Measurements from ENCODE around the gene LRBA.

LRBA gene

DNA sequence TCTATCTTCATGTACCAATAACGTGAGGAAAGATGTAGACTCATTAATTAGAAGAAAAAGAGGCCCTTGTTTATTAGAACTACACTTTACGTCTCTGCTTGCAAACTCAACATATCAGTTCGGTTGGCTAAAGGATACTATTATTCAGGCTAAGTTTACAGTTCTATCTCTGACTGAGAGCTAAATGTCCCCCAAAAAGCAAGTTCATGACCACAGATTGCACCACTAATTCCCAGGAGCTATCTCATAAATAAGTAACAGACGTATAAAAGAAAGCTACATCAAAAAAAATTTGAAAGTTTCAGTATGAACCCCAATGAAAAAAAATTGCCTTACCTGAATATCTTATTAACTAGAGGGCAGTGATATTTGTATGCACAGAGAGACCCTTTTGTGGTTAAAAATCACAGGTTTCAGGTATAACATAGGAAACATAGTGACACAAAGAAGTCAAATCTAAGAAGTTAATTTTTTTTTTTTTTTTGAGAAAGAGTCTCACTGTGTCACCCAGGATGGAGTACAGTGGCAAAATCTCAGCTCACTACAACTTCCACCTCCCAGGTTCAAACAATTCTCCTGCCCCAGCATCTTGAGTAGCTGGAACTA lies 304.2 kb downstream of the LRBA start:
- H3K27me3 Mint-ChIP-seq (ENCODE audit: low read depth) = no peaks in the 10 kb centered on the region
- H3K4me1 Mint-ChIP-seq (ENCODE audit: low read depth) = peaks cover 5% of the 10 kb centered on the region
- no peak for DNase-seq (ENCODE audit: low spot score)
- no peaks in the 10 kb centered on the region for H3K36me3 Mint-ChIP-seq (ENCODE audit: low read depth)
- no peaks in the 10 kb centered on the region for H3K9me3 Mint-ChIP-seq
- no peak overlapping the region for H3K4me3 Mint-ChIP-seq
- no peak overlapping the region for H3K27ac Mint-ChIP-seq

DNA sequence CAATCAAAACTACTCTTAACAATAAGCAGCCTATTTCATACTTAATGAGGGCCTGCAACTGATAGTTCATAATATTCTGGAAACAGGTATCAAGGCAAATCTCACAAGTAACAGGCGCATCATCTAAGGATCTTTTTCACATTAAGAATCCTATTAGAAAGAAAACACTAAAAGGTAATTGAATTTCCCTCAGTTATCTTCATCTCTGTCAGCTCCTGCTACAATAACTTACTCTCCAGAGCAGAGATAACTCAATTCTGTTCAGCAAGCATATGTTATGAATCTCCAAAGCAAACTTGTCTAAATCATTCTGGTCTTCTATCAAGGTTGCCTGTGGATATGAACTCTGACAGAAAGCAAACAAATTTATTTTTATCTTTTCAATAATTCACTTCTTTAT lies 307.1 kb downstream of the LRBA start:
- Mint-ChIP-seq H3K27me3 (ENCODE audit: low read depth) (no peaks in the 10 kb centered on the region), H3K4me3 (no peak overlapping the region)

DNA sequence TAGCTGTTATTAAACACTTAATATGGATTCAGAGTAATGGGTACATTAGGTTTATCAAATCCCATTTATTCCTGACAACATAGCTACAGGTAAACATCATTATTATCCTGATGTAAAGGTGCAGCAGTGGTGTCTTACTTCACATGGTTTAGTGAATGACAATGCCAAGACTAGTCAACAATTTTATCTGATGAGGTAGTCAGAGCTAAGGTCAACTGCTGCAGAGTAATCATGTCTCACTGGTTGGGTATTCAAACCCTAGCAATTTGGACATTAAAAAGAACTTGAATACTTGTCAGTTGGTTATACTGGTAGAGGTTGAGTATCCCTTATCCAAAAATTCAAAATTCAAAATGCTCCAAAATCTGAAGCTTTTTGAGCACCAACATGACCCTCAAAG lies 315.5 kb downstream of the LRBA start:
- H3K4me1 Mint-ChIP-seq (ENCODE audit: low read depth) = no peaks in the 10 kb centered on the region
- H3K27me3 Mint-ChIP-seq (ENCODE audit: low read depth) = no peaks in the 10 kb centered on the region
- H3K27ac Mint-ChIP-seq = no peak overlapping the region
- H3K4me3 Mint-ChIP-seq = no peak overlapping the region
- no peak for DNase-seq (ENCODE audit: low spot score)
- H3K36me3 Mint-ChIP-seq (ENCODE audit: low read depth) = peaks cover 2% of the 10 kb centered on the region
- no peaks in the 10 kb centered on the region for H3K9me3 Mint-ChIP-seq

More for the DNA sequence above, 307.1 kb downstream of the LRBA start:
- peaks cover 5% of the 10 kb centered on the region for H3K4me1 Mint-ChIP-seq (ENCODE audit: low read depth)
- no peak overlapping the region for H3K27ac Mint-ChIP-seq
- DNase-seq (ENCODE audit: low spot score) = no peak
- no peaks in the 10 kb centered on the region for H3K36me3 Mint-ChIP-seq (ENCODE audit: low read depth)
- no peaks in the 10 kb centered on the region for H3K9me3 Mint-ChIP-seq

DNA sequence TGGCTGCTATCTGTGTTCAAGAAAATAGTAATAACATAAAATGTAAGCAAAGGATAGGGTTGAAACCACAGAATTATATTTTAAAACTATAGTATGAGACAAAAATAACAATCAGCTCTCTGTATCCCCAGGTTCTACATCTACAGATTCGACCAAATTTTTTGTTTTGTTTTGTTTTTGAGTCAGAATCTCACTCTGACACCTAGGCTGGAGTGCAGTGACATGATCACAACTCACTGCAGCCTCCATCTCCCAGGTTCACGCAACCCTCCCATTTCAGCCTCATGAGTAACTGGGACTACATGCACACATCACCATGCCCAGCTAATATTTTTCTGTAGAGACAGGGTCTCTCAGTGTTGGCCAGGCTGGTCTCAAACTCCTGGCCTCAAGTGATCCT lies 319.9 kb downstream of the LRBA start:
- Mint-ChIP-seq H3K4me3 (no peak overlapping the region), H3K27me3 (ENCODE audit: low read depth) (no peaks in the 10 kb centered on the region), H3K9me3 (no peaks in the 10 kb centered on the region), H3K4me1 (ENCODE audit: low read depth) (no peaks in the 10 kb centered on the region), H3K27ac (no peak overlapping the region), H3K36me3 (ENCODE audit: low read depth) (peaks cover 2% of the 10 kb centered on the region)
- no peak for DNase-seq (ENCODE audit: low spot score)

DNA sequence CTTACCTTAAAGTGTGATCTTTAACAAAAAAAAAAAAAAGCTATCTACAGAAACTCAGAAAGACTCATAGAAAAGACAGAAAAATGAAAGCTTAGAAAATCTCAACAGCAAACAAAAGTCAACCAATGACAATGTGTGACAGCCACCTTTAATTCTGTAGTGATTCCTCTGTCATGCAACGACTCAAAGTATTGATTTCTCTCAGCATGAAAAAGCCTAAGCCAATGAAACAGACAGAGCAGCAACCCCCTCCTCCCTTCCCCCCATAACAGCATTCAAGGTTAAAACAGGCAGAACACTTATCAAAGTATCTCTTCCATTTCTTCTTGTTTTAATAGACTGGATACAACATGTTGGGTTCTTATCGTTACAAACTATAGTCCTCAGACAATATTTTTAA lies 320.6 kb downstream of the LRBA start:
- no peaks in the 10 kb centered on the region for H3K4me1 Mint-ChIP-seq (ENCODE audit: low read depth)
- DNase-seq (ENCODE audit: low spot score) = no peak

DNA sequence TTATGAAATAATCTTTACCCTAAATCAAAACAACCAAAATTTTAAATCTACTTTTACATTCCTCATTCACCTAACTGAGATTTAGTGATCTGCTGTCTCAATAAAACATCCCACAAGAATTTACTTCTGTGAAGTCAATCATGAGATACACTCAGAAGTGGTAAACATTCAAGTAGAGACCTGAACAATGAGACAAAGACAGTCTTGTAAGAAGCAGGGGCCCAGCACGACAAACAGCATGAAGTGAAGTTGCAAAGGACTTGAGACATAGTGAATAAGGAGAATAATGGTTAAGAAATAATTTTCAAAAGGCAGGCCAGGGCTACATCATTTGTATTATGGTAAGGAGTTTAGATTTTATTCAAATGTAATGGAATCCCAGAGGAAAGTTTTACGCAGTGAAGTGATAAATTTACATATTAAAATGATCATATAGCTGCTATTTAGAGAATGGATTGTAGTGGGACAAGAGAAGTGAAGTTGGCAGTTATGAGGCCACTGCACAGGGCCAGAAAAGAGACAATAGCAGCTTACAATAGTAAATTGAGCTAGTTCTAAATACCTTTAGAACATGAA lies 331.2 kb downstream of the LRBA start:
- peaks cover 5% of the 10 kb centered on the region for H3K36me3 Mint-ChIP-seq (ENCODE audit: low read depth)
- H3K27ac Mint-ChIP-seq = no peak overlapping the region
- no peak for DNase-seq (ENCODE audit: low spot score)
- H3K9me3 Mint-ChIP-seq = no peaks in the 10 kb centered on the region
- H3K27me3 Mint-ChIP-seq (ENCODE audit: low read depth) = no peaks in the 10 kb centered on the region
- H3K4me3 Mint-ChIP-seq = no peak overlapping the region
- no peaks in the 10 kb centered on the region for H3K4me1 Mint-ChIP-seq (ENCODE audit: low read depth)

More for the DNA sequence above, 320.6 kb downstream of the LRBA start:
- H3K27me3 Mint-ChIP-seq (ENCODE audit: low read depth) = no peaks in the 10 kb centered on the region
- H3K27ac Mint-ChIP-seq = no peak overlapping the region
- peaks cover 2% of the 10 kb centered on the region for H3K36me3 Mint-ChIP-seq (ENCODE audit: low read depth)
- no peaks in the 10 kb centered on the region for H3K9me3 Mint-ChIP-seq
- H3K4me3 Mint-ChIP-seq = no peak overlapping the region

DNA sequence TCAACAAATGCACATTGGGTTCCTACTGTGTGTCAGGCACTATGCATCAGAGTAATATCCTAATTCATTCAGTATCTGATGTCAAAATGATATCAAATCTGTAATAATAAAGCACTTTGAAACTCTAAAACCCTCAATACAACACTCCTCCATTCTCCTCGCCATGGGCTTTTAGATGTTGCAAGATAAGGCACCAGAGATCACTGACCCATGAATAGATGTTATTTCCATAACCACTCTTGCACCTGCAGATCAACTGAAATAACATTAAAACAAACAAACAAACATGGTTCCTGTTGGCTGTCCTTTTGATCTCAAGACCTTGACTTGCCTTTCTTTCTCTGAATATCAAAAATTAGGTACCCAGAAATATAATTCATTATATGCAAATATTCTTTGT lies 333.0 kb downstream of the LRBA start:
- Mint-ChIP-seq H3K27me3 (ENCODE audit: low read depth) (no peaks in the 10 kb centered on the region), H3K36me3 (ENCODE audit: low read depth) (peaks cover 5% of the 10 kb centered on the region), H3K4me3 (no peak overlapping the region), H3K9me3 (no peaks in the 10 kb centered on the region), H3K27ac (no peak overlapping the region), H3K4me1 (ENCODE audit: low read depth) (no peaks in the 10 kb centered on the region)
- no peak for DNase-seq (ENCODE audit: low spot score)

DNA sequence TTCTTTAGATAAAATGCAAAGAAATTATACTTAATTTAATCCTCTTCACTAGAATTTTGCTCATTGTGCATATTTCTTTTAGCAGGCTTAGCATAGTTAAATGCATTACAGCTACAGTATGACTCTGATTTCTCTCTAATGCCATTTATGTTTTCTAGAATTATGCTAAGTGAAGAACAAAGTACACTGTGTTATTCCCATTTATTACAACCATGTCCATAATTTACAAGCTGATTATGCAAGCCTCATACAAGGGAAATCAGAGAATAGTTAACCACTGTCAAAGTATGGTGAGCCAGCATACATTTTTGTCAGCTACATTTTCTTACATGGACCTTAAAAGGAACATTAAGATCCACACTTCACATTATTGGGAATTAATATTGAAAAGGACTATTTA lies 334.0 kb downstream of the LRBA start:
- Mint-ChIP-seq H3K27me3 (ENCODE audit: low read depth) (no peaks in the 10 kb centered on the region), H3K27ac (no peak overlapping the region), H3K36me3 (ENCODE audit: low read depth) (peaks cover 5% of the 10 kb centered on the region), H3K9me3 (no peaks in the 10 kb centered on the region), H3K4me3 (no peak overlapping the region), H3K4me1 (ENCODE audit: low read depth) (peaks cover 2% of the 10 kb centered on the region)
- no peak for DNase-seq (ENCODE audit: low spot score)

DNA sequence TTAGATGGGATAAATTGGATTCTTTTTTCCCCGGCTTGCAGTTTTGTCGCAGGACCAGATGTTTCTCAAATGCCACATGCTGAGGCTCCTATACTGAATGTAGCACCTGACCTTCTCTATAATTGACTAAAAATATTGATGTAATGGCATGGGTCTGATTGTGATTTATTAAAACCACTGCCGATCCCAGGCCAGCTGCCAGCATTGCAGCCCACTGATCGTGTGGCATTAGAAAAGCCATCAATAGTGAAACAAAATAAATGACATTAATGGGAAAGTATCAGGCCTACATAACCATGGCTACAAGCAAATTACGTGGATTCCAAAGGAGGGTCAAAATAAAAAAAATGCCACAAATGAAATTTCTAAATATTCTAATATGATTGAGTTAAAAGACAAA lies 334.4 kb downstream of the LRBA start:
- Mint-ChIP-seq H3K4me1 (ENCODE audit: low read depth) (peaks cover 2% of the 10 kb centered on the region), H3K4me3 (no peak overlapping the region), H3K9me3 (no peaks in the 10 kb centered on the region), H3K36me3 (ENCODE audit: low read depth) (peaks cover 5% of the 10 kb centered on the region), H3K27ac (no peak overlapping the region), H3K27me3 (ENCODE audit: low read depth) (no peaks in the 10 kb centered on the region)
- DNase-seq (ENCODE audit: low spot score) = no peak

DNA sequence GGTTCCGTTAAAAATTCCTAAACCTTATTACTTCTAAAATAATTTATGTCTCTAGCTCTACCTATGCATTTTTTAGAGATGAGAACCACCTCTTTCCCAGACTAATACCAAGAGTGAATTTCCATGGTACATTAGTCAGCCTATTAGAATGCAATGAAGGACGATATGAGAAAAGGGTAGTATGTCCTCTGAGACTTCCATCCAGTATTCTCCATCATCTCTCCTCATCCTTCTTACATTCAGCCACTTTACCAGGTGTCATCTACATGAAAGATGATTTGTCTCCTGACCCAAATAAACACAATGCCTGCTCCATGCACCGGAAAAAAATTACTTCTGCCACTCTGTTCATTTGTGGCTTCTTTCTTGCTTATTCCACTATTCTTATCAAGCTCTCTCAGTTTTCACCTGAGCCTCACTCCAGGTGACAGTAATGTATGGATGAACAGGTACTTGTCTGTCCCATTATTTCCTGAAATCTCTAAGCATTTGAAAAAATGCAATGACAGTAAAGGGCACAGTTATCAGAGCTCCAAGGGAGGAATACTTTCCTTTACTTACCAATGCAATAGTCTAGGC lies 335.2 kb downstream of the LRBA start:
- peaks cover 2% of the 10 kb centered on the region for H3K4me1 Mint-ChIP-seq (ENCODE audit: low read depth)
- no peaks in the 10 kb centered on the region for H3K9me3 Mint-ChIP-seq
- no peaks in the 10 kb centered on the region for H3K27me3 Mint-ChIP-seq (ENCODE audit: low read depth)
- H3K4me3 Mint-ChIP-seq = no peak overlapping the region
- H3K36me3 Mint-ChIP-seq (ENCODE audit: low read depth) = peaks cover 5% of the 10 kb centered on the region
- H3K27ac Mint-ChIP-seq = no peak overlapping the region
- DNase-seq (ENCODE audit: low spot score) = no peak

DNA sequence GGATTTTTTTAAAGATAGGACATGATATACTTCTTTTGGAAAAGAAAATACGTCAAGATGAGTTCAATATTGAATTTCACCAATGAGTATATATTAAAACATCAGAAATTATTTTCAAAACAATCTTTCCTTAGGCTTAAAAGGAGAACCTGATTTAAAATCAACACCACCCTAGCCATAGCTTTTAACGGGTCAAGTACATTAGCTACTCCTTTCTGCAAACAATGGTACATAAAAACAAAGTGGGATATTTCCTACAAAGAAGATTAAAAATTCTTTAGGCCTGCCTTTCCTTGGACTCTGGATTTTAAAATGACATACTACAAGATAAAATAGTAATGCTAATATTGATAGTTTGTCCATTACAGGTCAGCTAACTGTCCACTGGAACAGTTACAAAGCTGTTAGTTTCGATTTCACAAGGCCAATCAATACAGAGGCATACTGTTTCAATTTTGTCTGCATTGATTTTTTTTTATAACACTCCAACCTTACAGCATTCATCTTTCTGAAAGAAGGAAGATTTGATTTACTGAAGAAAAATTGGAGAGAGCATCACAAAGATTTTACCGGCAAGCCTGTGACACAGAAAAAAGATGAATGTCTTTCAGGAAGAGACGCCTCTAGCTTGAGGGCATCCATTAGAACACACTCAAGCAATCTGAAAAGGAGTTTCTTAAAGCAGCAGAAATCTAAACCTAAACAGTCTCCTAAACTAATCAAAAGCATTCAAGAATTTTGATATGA lies 335.9 kb downstream of the LRBA start:
- Mint-ChIP-seq H3K4me1 (ENCODE audit: low read depth) (peaks cover 2% of the 10 kb centered on the region), H3K9me3 (no peaks in the 10 kb centered on the region), H3K27ac (no peak overlapping the region), H3K27me3 (ENCODE audit: low read depth) (no peaks in the 10 kb centered on the region), H3K36me3 (ENCODE audit: low read depth) (peaks cover 5% of the 10 kb centered on the region), H3K4me3 (no peak overlapping the region)
- no peak for DNase-seq (ENCODE audit: low spot score)

DNA sequence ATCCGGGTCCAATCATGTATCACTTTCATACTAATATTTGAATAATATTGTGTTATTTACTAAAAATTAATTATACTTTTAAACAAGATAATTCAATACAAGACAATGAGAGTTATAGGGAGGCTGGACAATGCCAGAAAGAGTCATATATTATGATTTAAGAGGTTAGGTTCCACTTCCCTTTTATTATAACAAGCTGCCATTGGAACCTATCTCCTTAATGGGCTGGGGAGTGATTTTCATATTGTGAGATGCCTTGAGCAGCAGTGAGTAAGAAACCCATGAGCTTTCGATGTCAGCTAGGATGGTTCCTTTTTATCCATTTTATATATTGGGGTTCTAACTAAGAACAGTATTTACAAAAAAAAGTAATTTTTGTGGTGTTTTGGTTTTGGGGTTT lies 341.3 kb downstream of the LRBA start:
- no peaks in the 10 kb centered on the region for H3K9me3 Mint-ChIP-seq
- no peak overlapping the region for H3K27ac Mint-ChIP-seq
- no peak for DNase-seq (ENCODE audit: low spot score)
- H3K4me3 Mint-ChIP-seq = no peak overlapping the region
- no peaks in the 10 kb centered on the region for H3K27me3 Mint-ChIP-seq (ENCODE audit: low read depth)
- H3K4me1 Mint-ChIP-seq (ENCODE audit: low read depth) = peaks cover 2% of the 10 kb centered on the region
- H3K36me3 Mint-ChIP-seq (ENCODE audit: low read depth) = no peaks in the 10 kb centered on the region

DNA sequence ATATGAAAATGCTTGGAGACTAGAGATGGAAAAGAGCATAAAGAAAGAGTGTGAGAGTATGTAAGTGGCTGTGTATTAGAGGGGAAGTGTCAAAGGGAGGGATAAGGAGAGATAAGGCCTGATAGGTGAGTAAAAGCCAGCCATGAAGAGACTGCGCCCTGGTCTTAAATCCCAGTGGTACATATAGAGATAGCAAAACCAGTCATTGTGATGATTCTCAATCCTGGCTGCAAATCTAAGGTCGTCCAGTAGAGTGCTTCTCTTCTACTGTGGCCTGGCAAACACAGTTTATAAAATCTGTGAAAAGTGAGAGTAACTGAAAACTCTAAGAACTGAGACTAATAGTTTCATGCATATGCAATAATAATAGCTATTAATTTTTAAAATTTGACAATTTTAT lies 346.3 kb downstream of the LRBA start:
- Mint-ChIP-seq H3K27ac (no peak overlapping the region), H3K9me3 (no peaks in the 10 kb centered on the region), H3K4me3 (no peak overlapping the region), H3K27me3 (ENCODE audit: low read depth) (no peaks in the 10 kb centered on the region), H3K4me1 (ENCODE audit: low read depth) (no peaks in the 10 kb centered on the region), H3K36me3 (ENCODE audit: low read depth) (no peaks in the 10 kb centered on the region)
- DNase-seq (ENCODE audit: low spot score) = no peak

DNA sequence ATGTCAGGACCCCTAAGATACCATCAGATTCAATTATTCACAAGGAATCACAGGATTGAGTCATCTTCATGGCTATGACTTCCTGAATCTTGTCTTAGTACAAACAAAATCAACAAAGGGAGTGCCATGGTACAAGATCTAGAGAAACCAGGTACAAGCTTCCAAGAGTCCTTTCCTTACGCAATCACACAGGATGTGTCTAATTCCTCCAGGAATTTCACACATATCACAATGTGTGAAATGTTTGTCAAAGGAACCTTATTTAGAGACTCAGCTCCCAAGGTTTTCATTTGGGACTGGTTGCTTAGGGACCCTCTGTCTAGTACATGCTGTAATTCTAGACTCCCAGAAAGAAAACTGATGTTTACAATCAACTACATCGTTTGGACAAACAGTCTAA lies 350.1 kb downstream of the LRBA start:
- no peaks in the 10 kb centered on the region for H3K9me3 Mint-ChIP-seq
- no peaks in the 10 kb centered on the region for H3K4me1 Mint-ChIP-seq (ENCODE audit: low read depth)
- no peak for DNase-seq (ENCODE audit: low spot score)
- no peaks in the 10 kb centered on the region for H3K27me3 Mint-ChIP-seq (ENCODE audit: low read depth)
- H3K4me3 Mint-ChIP-seq = no peak overlapping the region
- H3K36me3 Mint-ChIP-seq (ENCODE audit: low read depth) = no peaks in the 10 kb centered on the region
- no peak overlapping the region for H3K27ac Mint-ChIP-seq
